Limb (tissue), 2 donors: Measurements from ENCODE around the gene DNM2.
A peak's percentile ranks its signal among the peaks of the same experiment; 100 is the strongest.
"Not testable (repeated sequence)": the region's sequence is repeated elsewhere in the genome, so short reads cannot be mapped to it uniquely, and the experiment has no call there.

Experiments
- DNase-seq, 2 donors: peaks; one replicate each; pipeline ENCODE4 v3.0.0-alpha.2; 2016; ENCODE audit errors: extremely low spot score in 2 of 2

Gene DNM2

DNA sequence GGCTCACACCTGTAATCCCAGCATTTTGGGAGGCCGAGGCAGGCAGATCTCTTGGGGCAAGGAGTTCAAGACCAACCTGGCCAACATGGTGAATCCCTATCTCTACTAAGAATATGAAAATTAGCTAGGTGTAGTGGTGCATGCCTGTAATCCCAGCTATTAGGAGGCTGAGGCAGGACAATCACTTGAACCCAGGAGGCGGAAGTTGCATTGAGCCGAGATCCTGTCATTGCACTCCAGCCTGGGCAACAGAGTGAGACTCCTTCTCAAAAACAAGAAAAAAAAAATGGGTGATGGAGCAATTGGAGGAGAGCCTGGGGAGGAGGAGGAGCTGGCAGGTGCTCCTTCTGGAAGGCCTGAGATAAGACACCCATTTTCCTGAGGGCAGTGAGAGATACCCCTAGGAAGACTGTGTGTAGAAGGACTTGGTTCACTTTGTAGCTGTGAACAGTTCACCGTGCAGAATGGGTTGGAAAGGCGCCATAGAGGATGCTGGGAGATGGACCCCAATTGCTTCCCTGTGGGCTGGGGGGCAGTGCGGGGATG is 144.8 kb downstream of the DNM2 start:
- DNase-seq, result no peak

DNA sequence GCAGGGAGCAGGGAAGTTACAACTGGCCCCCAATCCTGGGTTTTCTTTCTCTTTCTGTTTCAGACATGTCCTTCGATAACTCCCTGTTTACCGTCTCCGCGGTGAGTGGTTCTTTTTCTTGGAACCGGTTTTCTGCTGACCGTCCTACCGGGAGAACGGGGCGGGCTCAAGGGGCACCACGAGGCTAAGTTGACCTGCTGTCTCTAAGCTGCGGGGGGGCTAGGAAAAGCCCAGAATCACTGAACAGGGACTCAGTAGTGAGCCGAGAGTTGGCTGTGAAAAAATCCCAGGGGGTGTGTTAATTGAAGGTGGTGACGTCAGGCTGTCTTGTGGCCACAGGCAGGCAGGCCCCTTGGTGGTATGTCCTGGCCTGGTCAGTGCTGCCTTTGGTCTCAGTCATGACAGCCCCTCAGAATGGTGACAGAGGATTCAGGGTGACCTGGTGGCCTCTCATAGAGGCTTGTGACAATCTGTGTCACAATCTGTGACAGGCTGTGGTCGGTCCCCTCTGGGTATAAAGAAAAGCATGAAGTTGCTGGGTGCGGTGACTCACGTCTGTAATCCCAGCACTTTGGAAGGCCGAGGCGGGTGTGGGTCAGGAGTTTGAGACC is 145.3 kb downstream of the DNM2 start:
- DNase-seq, result no peak

DNA sequence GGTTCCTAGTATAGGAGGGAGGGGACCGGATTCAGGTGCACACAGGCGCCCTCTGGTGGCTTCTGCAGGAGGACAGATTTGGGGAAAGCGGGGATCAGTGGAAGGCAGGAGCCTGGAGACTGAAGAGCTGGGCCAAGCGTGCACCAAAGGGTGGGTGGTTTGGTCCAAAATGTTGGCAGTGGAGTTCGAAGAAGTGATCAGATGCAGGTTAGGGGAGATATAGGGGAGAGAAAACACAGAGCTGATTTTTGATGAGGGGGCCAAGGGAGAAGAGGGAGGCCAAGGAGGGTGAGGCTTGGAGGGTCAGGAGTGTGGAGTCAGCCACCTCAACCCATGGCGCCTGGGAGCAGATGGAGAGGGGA is 146.6 kb downstream of the DNM2 start:
- peak; percentile 69 to 90 for DNase-seq

DNA sequence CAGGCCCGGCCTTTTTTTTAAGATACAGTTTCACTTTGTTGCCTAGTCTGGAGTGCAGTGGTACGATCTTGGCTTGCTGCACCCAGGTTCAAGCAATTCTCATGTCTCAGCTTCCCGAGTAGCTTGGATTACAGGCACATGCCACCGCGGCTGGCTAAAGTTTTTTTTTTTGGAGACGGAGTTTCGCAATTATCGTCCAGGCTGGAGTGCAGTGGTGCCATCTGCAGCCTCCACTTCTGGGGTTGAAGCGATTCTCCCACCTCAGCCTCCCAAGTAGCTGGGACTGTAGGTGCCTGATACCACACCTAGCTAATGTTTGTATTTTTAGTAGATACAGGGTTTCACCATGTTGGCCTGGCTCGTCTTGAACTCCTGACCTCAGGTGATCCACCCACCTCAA is 148.6 kb downstream of the DNM2 start:
- DNase-seq, result no peak

DNA sequence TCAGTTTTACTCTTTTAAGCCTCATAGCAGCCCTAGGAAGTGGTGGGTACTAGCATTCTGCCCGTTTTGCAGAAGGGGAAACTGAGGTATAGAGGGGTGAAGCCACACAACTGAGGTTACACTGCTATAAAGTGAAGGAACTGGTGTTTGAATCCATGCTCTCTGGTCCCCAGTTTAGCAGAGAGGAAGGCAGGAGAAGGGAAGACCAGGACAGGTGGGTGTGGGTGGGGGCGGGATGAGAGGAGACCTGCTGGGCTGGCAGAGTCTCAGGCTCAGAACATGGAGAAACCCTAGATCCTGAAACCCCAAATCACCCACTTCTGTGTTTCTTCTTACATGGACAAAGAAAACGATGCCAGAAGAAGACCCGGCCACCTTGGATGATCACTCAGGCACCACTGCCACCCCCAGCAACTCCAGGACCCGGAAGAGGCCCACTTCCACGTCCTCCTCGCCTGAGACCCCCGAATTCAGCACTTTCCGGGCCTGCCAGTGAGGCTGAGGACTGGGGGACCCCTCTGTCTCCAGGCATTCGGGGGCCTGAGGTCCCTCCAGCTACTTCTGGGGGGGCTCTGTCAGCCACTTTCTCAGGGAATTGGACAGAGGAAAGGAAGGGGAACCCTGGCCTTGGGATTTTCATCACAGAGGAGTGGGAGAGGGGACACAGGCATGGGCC is 151.1 kb downstream of the DNM2 start:
- no peak for DNase-seq

DNA sequence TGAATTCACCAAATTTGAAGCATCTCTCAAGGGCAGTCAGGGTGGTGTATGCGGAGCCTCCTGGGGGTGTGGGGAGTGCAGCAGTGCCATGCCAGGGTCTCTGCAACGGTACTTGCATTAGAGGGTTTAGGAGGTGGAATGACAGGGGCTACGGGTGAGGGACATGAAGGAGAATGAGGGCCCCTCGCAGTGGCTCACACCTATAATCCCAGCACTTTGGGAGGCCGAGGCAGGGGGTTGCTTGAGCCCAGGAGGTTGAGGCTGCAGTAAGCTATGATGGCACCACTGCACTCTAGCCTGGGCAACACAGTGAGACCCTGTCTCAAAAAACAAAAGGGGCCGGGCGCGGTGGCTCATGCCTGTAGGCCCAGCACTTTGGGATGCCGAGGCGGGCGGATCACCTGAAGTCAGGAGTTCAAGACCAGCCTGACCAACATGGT is 152.0 kb downstream of the DNM2 start:
- DNase-seq, result not testable (repeated sequence)

DNA sequence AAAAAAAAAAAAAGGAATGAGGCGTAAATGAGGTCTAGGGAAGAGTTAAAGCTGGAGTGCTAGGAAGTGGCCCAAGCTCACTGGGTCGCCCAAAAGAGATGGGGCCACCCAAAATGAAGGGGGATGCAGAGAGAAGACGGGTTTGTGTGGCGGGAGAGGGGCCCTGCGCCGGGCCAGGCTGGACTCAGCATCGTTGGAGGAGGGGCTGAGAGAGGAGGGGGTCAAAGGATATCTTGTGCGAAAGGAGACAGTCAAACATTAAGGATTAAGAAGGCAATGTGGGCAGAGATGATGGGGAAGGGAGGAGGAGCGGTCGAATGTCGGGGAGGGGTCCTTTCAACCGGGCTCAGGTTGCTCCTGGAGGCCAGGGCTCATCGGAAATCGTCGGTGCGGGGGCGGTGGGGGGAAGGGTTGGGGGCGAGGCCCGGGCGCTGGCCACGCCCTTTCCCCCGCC is 152.6 kb downstream of the DNM2 start:
- no peak for DNase-seq

DNA sequence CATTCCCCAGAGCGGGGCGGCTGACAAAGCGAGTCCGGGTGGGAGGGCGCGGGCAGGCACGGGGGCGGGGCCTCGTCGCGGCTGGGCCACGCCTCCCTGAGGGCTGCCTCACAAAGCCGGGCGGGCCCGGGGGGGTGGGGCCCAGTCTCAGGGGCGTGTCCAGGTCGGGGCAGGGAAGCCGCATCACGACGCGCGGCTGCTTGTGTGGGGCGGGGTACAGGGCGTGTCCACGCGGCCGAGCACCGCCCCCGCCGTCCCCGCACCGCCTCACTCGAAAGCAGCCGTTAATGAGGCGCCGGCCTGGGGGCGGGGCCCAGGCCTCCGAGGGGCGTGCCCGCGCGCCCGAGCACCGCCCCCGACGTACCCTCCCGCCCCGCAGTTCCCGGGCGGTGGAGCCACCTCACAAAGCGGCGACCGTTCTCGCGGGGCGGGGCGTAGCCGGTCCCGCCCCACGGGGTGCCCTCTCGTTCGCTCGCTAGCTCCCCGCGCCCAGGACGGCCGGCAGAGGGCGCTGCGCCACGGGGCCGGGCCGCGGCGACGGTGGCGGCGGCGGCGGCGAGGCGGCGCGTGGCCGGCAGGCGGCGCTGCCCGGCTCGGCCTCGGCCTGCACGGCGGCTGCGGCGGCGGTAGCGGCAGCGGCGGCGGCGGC is 153.2 kb downstream of the DNM2 start, which contains the start of gene CARM1:
CARM1 (plus strand) TSS at position 599 of the 649 bp plus-strand sequence. CDS start 150 bp downstream, outside the sequence.
- peak; percentile 97 to 100 for DNase-seq

DNA sequence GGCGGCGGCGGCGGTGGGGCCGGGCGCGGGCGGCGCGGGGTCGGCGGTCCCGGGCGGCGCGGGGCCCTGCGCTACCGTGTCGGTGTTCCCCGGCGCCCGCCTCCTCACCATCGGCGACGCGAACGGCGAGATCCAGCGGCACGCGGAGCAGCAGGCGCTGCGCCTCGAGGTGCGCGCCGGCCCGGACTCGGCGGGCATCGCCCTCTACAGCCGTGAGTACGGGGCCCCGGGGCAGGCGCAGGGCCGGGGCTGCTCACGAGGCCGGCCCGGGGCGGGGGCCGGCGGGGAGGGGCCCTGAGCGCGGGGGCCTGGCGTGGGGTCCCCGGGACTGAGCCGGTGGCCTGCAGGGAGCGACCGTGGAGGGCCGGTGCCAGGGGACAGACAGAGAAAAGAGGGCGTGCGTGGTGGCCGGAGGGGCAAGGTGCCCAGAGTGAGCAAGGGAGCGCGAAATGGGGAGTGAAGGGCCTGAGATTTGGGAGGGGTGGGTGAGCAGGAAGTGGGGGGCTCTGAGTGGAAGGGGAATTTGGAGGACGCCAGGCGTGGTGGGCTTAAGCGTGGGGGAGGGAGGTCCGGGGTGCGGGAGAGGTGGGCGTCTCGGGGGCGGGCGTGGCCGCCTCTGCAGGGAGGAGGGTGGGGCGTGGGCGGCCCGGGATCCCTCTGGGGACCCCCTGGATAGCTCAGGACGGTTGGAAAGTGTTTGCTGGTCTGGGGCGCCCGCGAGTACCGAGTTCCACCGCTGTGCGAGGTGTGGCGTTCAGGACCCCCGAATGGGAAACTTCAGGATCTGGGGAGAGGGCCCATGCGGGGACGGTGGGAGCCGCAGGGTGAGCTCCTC is 154.0 kb downstream of the DNM2 start:
- DNase-seq, result peak; percentile 30 to 79

DNA sequence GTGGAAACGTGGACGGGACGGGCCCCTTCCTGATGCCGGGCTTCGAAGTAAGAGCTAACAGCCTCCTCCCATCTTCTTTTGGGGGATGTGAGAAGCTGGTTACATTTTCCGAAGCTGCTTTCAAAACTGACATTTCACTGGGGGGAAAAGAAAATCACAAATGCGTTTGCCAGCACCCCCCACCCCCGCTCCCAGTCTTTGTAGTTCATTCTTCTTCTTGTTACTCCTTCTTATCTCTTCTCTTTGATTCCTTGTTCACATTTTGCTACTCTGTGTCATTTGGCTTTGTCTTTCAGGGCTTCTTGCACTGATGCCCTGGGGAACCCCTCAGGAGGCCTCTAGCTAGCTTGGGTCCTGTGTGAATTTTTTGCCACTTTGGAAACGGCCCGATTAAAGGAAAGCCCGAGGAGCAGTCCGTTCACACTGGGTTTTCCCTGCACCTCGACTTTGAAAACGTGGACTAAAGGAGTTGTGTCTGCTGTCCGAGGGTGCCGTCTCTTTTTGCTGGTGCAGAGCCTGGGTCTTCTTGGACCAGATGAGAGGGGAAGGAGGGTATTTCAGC is 154.7 kb downstream of the DNM2 start:
- no peak for DNase-seq

DNA sequence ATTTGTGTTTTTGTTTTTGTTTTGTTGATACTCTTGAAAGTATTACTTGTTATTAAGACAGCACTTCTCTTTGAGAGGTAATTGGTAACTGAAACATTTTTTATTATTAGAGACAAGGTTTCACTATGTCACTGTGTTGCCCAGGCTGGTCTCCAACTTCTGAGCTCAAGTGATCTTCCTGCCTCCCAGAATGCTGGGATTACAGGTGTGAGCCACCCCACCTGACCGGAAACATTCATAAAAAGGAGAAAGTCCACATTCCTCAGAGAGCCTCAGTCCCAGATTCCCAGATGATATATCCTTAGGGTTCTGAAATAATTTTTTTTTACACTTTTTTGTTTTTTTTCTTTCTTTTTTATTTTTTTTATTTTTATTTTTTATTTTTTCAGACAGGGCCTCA is 156.1 kb downstream of the DNM2 start:
- no peak for DNase-seq

DNA sequence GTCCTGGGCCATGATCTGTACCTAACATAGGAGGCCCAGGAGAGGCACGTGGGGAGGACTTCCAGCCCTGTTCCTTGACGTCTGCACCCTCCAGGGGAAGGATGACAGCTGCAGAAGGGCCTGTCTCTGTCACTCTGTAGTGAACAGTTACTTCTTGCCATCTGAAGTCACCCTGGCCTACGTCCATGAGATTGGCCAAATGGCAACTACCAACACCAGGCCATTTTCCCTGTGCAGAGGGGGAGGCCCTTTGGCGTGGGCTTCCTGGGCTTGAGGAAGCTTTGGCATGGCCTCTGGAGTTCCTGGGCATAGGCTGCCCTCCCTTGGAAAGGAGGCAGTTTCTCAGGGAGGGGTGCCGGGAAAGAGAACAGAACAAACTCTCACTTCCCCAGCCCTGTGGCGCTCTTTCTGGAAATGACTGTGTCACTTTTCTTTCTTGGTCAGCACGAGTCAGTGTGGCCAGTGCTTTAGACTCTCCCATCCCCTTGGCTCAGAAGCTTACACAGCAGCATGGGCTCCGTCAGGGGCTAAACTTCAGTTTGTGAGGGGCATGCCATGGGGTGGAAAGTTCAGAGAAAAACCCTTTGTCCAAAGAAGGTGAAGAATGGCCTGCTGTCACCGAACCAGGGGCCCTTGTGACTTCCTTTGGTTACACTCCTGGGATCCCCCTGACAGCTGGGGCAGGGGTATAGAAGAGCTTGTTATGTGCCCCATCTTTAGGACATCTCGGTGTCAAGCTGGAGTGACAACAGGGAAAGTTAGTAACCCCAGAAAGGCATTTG is 158.8 kb downstream of the DNM2 start:
- DNase-seq, result no peak

DNA sequence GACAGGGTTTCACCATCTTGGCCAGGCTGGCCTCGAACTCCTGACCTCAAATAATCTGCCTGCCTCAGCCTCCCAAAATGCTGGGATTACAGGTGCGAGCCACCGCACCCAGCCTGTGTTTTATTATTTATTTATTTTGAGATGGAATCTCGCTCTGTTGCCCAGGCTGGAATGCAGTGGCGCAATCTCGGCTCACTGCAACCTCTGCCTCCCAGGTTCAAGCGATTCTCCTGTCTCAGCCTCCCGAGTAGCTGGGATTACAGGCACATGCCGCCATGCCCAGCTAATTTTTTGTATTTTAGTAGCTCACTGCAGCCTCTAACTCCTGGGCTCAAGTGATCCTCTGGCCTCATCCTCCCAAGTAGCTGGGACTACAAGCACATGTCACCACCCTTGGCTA is 159.7 kb downstream of the DNM2 start:
- not testable (repeated sequence) for DNase-seq

DNA sequence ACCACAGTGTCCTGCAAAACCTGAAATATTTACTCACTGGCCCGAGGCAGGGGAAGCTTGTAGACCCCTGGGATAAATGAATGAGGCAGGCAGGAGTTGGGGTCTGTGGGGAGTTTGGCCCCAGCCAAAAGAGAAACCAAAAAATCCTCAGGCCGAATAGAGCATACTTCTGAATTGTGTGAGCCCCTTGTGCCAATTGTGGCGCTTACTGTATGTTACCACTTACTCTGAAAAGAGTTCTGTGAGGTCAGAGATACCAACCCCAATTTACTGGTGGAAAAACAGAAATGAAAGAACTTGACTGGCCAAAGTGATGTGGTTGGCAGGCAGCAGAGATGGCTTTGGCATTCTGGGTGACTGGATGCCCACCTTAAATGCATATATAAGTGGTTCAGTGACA is 160.4 kb downstream of the DNM2 start:
- no peak for DNase-seq
